K562 (cell line): ENCODE results near the gene NLRC3. TPM values are rescaled to one million over a fixed set of nuclear protein-coding genes. Genes with fewer than 3 reads are reported as not detected.

Experiments used
- ATAC-seq: fragments of 200-7000 bp; cut with Tn5 transposase; 3 replicates; pipeline ENCODE4 v1.9.1; 2020; ENCODE audit warnings: moderate library complexity
- BruUV-seq: library from RNA; stranded (reverse); fragments of 400-500 nt; replicated peaks from 2 replicates; lab custom pipeline; 2021; lab: Mats Ljungman, UMichigan
- CTCF ChIA-PET: fragments of 300-600 bp; formaldehyde crosslinking; extraction: SDS; loops from one replicate; lab custom pipeline; 2021; ENCODE audit warnings: low intra/inter-chr PET ratio; lab: Yijun Ruan, JAX
- POLR2A ChIA-PET: fragments of 300-600, 350-650 bp; sonication (Branson Sonifier 250); formaldehyde crosslinking; extraction: SDS; loops from one replicate; lab custom pipeline; 2021; ENCODE audit warnings: antibody characterized with exemption, inconsistent platforms; lab: Yijun Ruan, JAX
- DNase-seq, 4 experiments: peaks; one replicate each; pipeline versions ENCODE4 v3.0.0 to v3.0.0-alpha.2; 2011 to 2018; ENCODE audit warnings: low spot score in 3 of 4, mixed read lengths in 3 of 4; ENCODE audit errors: extremely low read depth in 1 of 4
- FAIRE-seq: peaks from 2 replicates; lab custom pipeline; 2011; peaks lifted over from hg19 to GRCh38; lab: Jason Lieb, UNC
- H2AFZ ChIP-seq: 2 replicates; pipeline ENCODE4 v1.6.0; 2011; ENCODE audit warnings: low read depth, low read length, control low read depth, inconsistent platforms
- H3K27ac ChIP-seq: fragments of 200-600 bp; 3 replicates; pipeline ENCODE4 v1.8.0; 2011; ENCODE audit warnings: low read depth, mild to moderate bottlenecking, control low read depth, inconsistent platforms, low read length, moderate library complexity, mixed read lengths; ENCODE audit errors: extremely low read depth
- H3K27me3 ChIP-seq, 2 experiments: fragments of 300-600 bp in 1 of 2; 2 replicates in 1 of 2; 3 replicates in 1 of 2; pipeline versions ENCODE4 v1.6.0 to v1.8.0; 2011; ENCODE audit warnings: inconsistent platforms in 2 of 2, low read length in 2 of 2, mild to moderate bottlenecking in 1 of 2, mixed read lengths in 1 of 2, moderate library complexity in 1 of 2; ENCODE audit not compliant: control insufficient read depth in 2 of 2, insufficient read depth in 2 of 2
- H3K36me3 ChIP-seq: fragments of 300-600 bp; 3 replicates; pipeline ENCODE4 v1.8.0; 2011; ENCODE audit warnings: mild to moderate bottlenecking, low read length, inconsistent platforms; ENCODE audit not compliant: control insufficient read depth, insufficient read depth
- H3K4me1 ChIP-seq, 2 experiments: fragments of 200-600 bp in 1 of 2; replicated peaks in 1 of 2; 2 replicates in 1 of 2; 3 replicates in 1 of 2; pipeline versions ENCODE4 v1.5.1 to v1.8.0; 2011; ENCODE audit warnings: inconsistent platforms in 2 of 2, low read length in 2 of 2, mild to moderate bottlenecking in 1 of 2, mixed read lengths in 1 of 2, moderate library complexity in 1 of 2; ENCODE audit not compliant: control insufficient read depth in 2 of 2, insufficient read depth in 2 of 2
- H3K4me2 ChIP-seq: 2 replicates; pipeline ENCODE4 v1.6.1; 2011; ENCODE audit warnings: low read length, control low read depth, inconsistent platforms, mixed read lengths; ENCODE audit not compliant: insufficient read depth
- H3K4me3 ChIP-seq: fragments of 200-600 bp; sonication (generic), shearing (Covaris generic); 2 replicates; pipeline ENCODE4 v1.5.1; 2016; ENCODE audit warnings: control low read depth, inconsistent platforms
- H3K79me2 ChIP-seq: fragments of 200-600 bp; 3 replicates; pipeline ENCODE4 v1.8.0; 2011; ENCODE audit warnings: low read length, inconsistent platforms; ENCODE audit not compliant: control insufficient read depth, insufficient read depth
- H3K9ac ChIP-seq, 2 experiments: 2 replicates each; pipeline versions ENCODE4 v1.6.0 to v1.6.1; 2011; ENCODE audit warnings: low read depth in 2 of 2, low read length in 2 of 2, control low read depth in 1 of 2, inconsistent platforms in 1 of 2, mild to moderate bottlenecking in 1 of 2, mixed read lengths in 1 of 2; ENCODE audit not compliant: insufficient read depth in 1 of 2
- H3K9me1 ChIP-seq: one replicate; pipeline ENCODE4 v1.6.0; 2011; ENCODE audit warnings: inconsistent platforms, mild to moderate bottlenecking, low read length, moderate library complexity; ENCODE audit not compliant: control insufficient read depth, insufficient read depth
- H3K9me3 ChIP-seq: replicated peaks from 2 replicates; pipeline ENCODE4 v1.5.1; 2011; ENCODE audit warnings: low read depth, low read length, inconsistent platforms; ENCODE audit not compliant: control insufficient read depth, insufficient read depth
- H4K20me1 ChIP-seq: replicated peaks from 2 replicates; pipeline ENCODE4 v1.6.1; 2011; ENCODE audit warnings: low read length, inconsistent platforms, mixed read lengths; ENCODE audit not compliant: control insufficient read depth, insufficient read depth
- FOXJ3 ChIP-seq: sonication (generic); formaldehyde crosslinking; IDR thresholded peaks from 2 replicates; pipeline ENCODE4 v1.4.0; 2020; ENCODE audit warnings: mild to moderate bottlenecking, missing genetic modification reagents
- HDAC6 ChIP-seq: IDR thresholded peaks from 2 replicates; pipeline ENCODE4 v1.6.1; 2012; ENCODE audit warnings: low read depth, mild to moderate bottlenecking, control low read depth, inconsistent platforms, low read length, moderate library complexity
- HNRNPUL1 ChIP-seq: fragments of 200-400 bp; formaldehyde crosslinking; IDR thresholded peaks from 2 replicates; pipeline ENCODE4 v1.6.1; 2017; ENCODE audit warnings: low read length
- HSF4 ChIP-seq: fragments of 250-450 bp; sonication (Bioruptor Pico); IDR thresholded peaks from 2 replicates; pipeline ENCODE4 v2.1.2; 2022; ENCODE audit warnings: mild to moderate bottlenecking, moderate library complexity, borderline replicate concordance
- NEUROD1 ChIP-seq: fragments of 150-350 bp; IDR thresholded peaks from 2 replicates; pipeline ENCODE4 v1.6.1; 2014; ENCODE audit warnings: borderline replicate concordance, low read length, low read depth; ENCODE audit not compliant: partially characterized antibody
- PML ChIP-seq: IDR thresholded peaks from 2 replicates; pipeline ENCODE4 v1.6.1; 2012; ENCODE audit warnings: low read length, inconsistent platforms
- RBM22 ChIP-seq: fragments of 200-400 bp; formaldehyde crosslinking; IDR thresholded peaks from 2 replicates; pipeline ENCODE4 v1.6.1; 2018; ENCODE audit warnings: low read length, low read depth; ENCODE audit not compliant: poor library complexity, severe bottlenecking
- RCOR1 ChIP-seq, 2 experiments: IDR thresholded peaks; 2 replicates each; pipeline ENCODE4 v1.6.1; 2012; ENCODE audit warnings: low read depth in 2 of 2, low read length in 2 of 2, borderline replicate concordance in 1 of 2, improper control_type of control experiment in 1 of 2
- TBL1XR1 ChIP-seq, 2 experiments: IDR thresholded peaks; 2 replicates each; pipeline ENCODE4 v1.6.1; 2012; ENCODE audit warnings: improper control_type of control experiment in 2 of 2, low read length in 2 of 2, mild to moderate bottlenecking in 1 of 2
- YY1 ChIP-seq, 3 experiments: IDR thresholded peaks; 2 replicates each; pipeline ENCODE4 v1.6.1; 2011; ENCODE audit warnings: low read length in 2 of 3, mild to moderate bottlenecking in 2 of 3, moderate library complexity in 2 of 3, borderline replicate concordance in 1 of 3, control low read depth in 1 of 3, low read depth in 1 of 3; ENCODE audit not compliant: insufficient read depth in 3 of 3, insufficient replicate concordance in 2 of 3, control insufficient read depth in 1 of 3, insufficient read length in 1 of 3; ENCODE audit errors: extremely low read depth in 1 of 3
- ZMIZ1 ChIP-seq, 2 experiments: fragments of 150-350 bp in 1 of 2; IDR thresholded peaks; 2 replicates each; pipeline ENCODE4 v1.6.1; 2012 to 2016; ENCODE audit warnings: low read depth in 2 of 2, low read length in 2 of 2, mild to moderate bottlenecking in 1 of 2, moderate library complexity in 1 of 2
- WGBS: fragments of 100-300 bp; shearing (Covaris generic); methylation state at CpG from one replicate; pipeline ENCODE4 v1.1.6; 2016; ENCODE audit warnings: low coverage, mixed read lengths; ENCODE audit not compliant: insufficient coverage; ENCODE audit errors: missing lambda C conversion rate; 5-methylcytosine and 5-hydroxymethylcytosine counted together
- in situ Hi-C: fragments of 300-500 bp; cut with MboI; formaldehyde crosslinking; loops from 4 replicates; pipeline ENCODE4 v1.15.0; 2018; ENCODE audit warnings: inconsistent platforms, mixed read lengths
- intact Hi-C: fragments of 100-400 bp; cut with micrococcal nuclease; formaldehyde crosslinking; loops from 2 replicates; pipeline ENCODE4 v1.14.2; 2022
- polyA plus RNA-seq, 8 experiments: library from polyadenylated mRNA; depleted of rRNA in 4 of 8; stranded (reverse) in 5 of 8; unstranded in 3 of 8; fragments of >200 nt; fragmentation: Nextera tagmentation in 2 of 8; fragmentation: Illumina TruSeq in 1 of 8; extraction: Ambion mirVana in 2 of 8; extraction: Trizol in 1 of 8; gene quantifications; 2 replicates each; pipeline versions ENCODE4 v1.2.1 to v1.2.3, GENCODE V29; 2011 to 2014; ENCODE audit warnings: inconsistent platforms in 1 of 8, missing spikeins in 1 of 8
- total RNA-seq, 7 experiments: library from RNA; depleted of rRNA in 6 of 7; stranded (reverse); fragments of >200 nt in 6 of 7; fragmentation: Illumina TruSeq in 2 of 7; extraction: Trizol in 2 of 7; gene quantifications; 2 replicates each; pipeline versions ENCODE4 v1.2.1 to v1.2.3, GENCODE V29; 2011 to 2021; ENCODE audit warnings: low replicate concordance in 1 of 7
- TF ChIP-seq, protein P1 (sequence below): fragments of 450-650 bp; IDR thresholded peaks from 2 replicates; pipeline ENCODE4 v1.7.1; 2018; ENCODE audit warnings: mild to moderate bottlenecking, low read depth; ENCODE audit not compliant: partially characterized antibody

Gene NLRC3
- total and polyA plus RNA-seq, 9 of the 15 experiments (the other 6 are each of a cell fraction or from before 2014, with no cell fraction given), result 0.03 to 0.13 (median 0.03) TPM; not detected in 4

DNA sequence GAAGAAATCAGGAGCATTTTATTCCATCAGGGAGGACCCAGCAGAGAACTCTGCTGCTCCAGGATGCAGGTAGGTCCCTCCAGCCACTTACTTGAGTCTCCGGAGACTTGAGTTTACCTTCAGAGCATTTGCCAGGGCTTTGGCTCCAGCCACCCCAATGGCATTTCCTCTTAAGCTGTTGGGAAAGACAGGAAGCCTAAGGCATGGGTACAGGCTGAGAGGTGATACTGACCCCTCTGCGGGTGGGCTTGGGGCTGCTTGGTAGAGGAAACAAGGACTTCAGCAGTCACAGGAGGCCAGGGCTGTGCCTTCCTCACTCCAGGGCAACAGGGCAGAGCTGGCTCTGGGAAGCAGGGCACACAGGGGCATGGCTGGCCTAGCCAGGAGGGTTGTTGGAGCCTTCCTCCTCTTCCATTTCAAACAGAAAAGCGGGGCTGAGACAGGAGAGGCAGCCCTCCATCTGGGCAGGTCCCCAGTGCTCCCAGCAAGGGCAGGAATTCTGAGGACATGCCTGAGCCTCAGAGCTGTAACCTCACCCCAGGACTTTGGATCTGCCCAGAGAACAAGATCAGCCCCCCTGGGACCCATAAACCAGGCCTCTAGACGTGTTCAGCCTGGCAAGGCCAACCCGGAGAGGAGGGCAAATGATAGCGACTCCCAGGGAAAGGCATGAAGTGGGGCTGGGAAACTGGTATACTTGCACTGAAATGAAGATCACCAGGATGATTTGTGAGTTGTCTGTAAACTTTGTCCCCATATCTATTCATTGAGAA is 34.4 kb downstream of the NLRC3 start:
- Histone ChIP-seq H3K9me3 (no peaks in the 10 kb centered on the region), H3K4me3 (no peak overlapping the region), H3K4me1 (no peaks in the 10 kb centered on the region), H3K9me1 (no peaks in the 10 kb centered on the region), H3K27ac (no peak overlapping the region), H4K20me1 (0 out of 2 replicates have a peak, but pooled peaks cover 3% of the 10 kb centered on the region), H3K9ac (no peak overlapping the region), H3K36me3 (no peaks in the 10 kb centered on the region), H3K4me2 (no peak overlapping the region), H3K79me2 (no peaks in the 10 kb centered on the region), H2AFZ (no peak overlapping the region), H3K27me3 (peaks cover 13 to 55% of the 10 kb centered on the region in 2 experiments; a peak in 4 of 5 replicates)
- BruUV-seq, result no TSS peak
- in situ Hi-C loops, result no loop called here
- intact Hi-C loops, result no loop called here
- 16% methylated on average over 6 of the region's 6 CpGs for WGBS
- TF ChIP-seq TBL1XR1 (IDR thresholded peaks at IDR 0.05; ENCODE audit: low read length in 2 of 2), result no peak
- no peak for TF ChIP-seq NEUROD1
- TF ChIP-seq PML, result no peak
- no peak for TF ChIP-seq HNRNPUL1
- no peak for TF ChIP-seq RBM22
- no peak for TF ChIP-seq ZMIZ1 (IDR thresholded peaks at IDR 0.05; ENCODE audit: low read depth in 2 of 2, low read length in 2 of 2)
- no peak for TF ChIP-seq HSF4 (CRISPR knock-in tag)
- no peak for TF ChIP-seq FOXJ3 (CRISPR knock-in tag)
- no peak for TF ChIP-seq HDAC6
- no peak for TF ChIP-seq RCOR1 (IDR thresholded peaks at IDR 0.05; ENCODE audit: borderline replicate concordance in 1 of 2, low read depth in 2 of 2, low read length in 2 of 2)
- no peak for TF ChIP-seq YY1 (IDR thresholded peaks at IDR 0.05; ENCODE audit: borderline replicate concordance in 1 of 3, control insufficient read depth in 1 of 3, extremely low read depth in 1 of 3, insufficient read depth in 3 of 3, insufficient read length in 1 of 3, insufficient replicate concordance in 2 of 3, low read depth in 1 of 3, low read length in 2 of 3)
- TF ChIP-seq, protein P1, sequence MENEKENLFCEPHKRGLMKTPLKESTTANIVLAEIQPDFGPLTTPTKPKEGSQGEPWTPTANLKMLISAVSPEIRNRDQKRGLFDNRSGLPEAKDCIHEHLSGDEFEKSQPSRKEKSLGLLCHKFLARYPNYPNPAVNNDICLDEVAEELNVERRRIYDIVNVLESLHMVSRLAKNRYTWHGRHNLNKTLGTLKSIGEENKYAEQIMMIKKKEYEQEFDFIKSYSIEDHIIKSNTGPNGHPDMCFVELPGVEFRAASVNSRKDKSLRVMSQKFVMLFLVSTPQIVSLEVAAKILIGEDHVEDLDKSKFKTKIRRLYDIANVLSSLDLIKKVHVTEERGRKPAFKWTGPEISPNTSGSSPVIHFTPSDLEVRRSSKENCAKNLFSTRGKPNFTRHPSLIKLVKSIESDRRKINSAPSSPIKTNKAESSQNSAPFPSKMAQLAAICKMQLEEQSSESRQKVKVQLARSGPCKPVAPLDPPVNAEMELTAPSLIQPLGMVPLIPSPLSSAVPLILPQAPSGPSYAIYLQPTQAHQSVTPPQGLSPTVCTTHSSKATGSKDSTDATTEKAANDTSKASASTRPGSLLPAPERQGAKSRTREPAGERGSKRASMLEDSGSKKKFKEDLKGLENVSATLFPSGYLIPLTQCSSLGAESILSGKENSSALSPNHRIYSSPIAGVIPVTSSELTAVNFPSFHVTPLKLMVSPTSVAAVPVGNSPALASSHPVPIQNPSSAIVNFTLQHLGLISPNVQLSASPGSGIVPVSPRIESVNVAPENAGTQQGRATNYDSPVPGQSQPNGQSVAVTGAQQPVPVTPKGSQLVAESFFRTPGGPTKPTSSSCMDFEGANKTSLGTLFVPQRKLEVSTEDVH, result no peak
- ChIA-PET POLR2A (interaction anchor here (0.6 kb wide), 1 partner anchor 72 kb away, joined by 3 read pairs; no protein-coding TSS in a partner anchor), CTCF (interaction anchor here (0.7 kb wide), 1 partner anchor 575 kb away, joined by 3 read pairs; no protein-coding TSS in a partner anchor)
- ATAC-seq (no peak), DNase-seq (no peak), FAIRE-seq (no peak)
